GM12874 (cell line): ENCODE data around the gene M1AP.

ENCODE experiments used
- CTCF ChIP-seq: IDR thresholded peaks from 2 replicates; pipeline ENCODE4 v1.5.1; 2011; ENCODE audit warnings: low read depth, mild to moderate bottlenecking, control low read depth, low read length, moderate library complexity; ENCODE audit not compliant: insufficient read depth

Gene M1AP

GRCh38 chr2:74690571-74690970 is 42.4 kb upstream of the M1AP start:
- peak; percentile 68 for TF ChIP-seq CTCF

GRCh38 chr2:74689671-74690070 is 41.5 kb upstream of the M1AP start:
- TF ChIP-seq CTCF: no peak

- TF ChIP-seq CTCF: no peak
These were observed 40.8 kb upstream of the M1AP start for GRCh38 chr2:74688881-74689280.

GRCh38 chr2:74685408-74685807 is 37.3 kb upstream of the M1AP start:
- no peak for TF ChIP-seq CTCF

- no peak for TF ChIP-seq CTCF
These were observed 34.4 kb upstream of the M1AP start for GRCh38 chr2:74682501-74682900.

- TF ChIP-seq CTCF: no peak
These were observed 31.5 kb upstream of the M1AP start for GRCh38 chr2:74679615-74680014.

- TF ChIP-seq CTCF: no peak
These were observed 28.2 kb upstream of the M1AP start for GRCh38 chr2:74676331-74676730.

- 0 out of 2 replicates have a peak, but pooled peaks have one; percentile 21 for TF ChIP-seq CTCF
These were observed 27.0 kb upstream of the M1AP start for GRCh38 chr2:74675090-74675489.
